Activated CD4-positive, alpha-beta T cell treated with anti-CD3 and anti-CD28 coated beads, Interleukin-2, amount 10 ng/mL, durations not matched to agents 7 days and 5 days (primary cell): ENCODE results near the gene ZBTB46. TPM values are rescaled to one million over a fixed set of nuclear protein-coding genes. Genes with fewer than 3 reads are reported as not detected.
"Not testable (repeated sequence)": the region's sequence is repeated elsewhere in the genome, so short reads cannot be mapped to it uniquely, and the experiment has no call there.

Experiments
- CTCF ChIA-PET: fragments of 350-600 bp; sonication (Branson Sonifier 250); formaldehyde crosslinking; loops from one replicate; lab custom pipeline; 2021; ENCODE audit warnings: antibody characterized with exemption; lab: Charles Lee
- POLR2A ChIA-PET: fragments of 350-600 bp; sonication (Branson Sonifier 250); formaldehyde crosslinking; loops from one replicate; lab custom pipeline; 2021; ENCODE audit warnings: antibody characterized with exemption; lab: Charles Lee
- DNase-seq: peaks from one replicate; pipeline ENCODE4 v3.0.0-alpha.2; 2020
- H3K27ac Mint-ChIP-seq: one replicate; pipeline ENCODE4 v1.8.0; 2021; ENCODE audit warnings: mild to moderate bottlenecking, moderate library complexity, mixed read lengths
- H3K27me3 Mint-ChIP-seq: one replicate; pipeline ENCODE4 v1.8.0; 2021; ENCODE audit warnings: mixed read lengths
- H3K36me3 Mint-ChIP-seq: one replicate; pipeline ENCODE4 v1.8.0; 2021; ENCODE audit warnings: low read depth, mixed read lengths
- H3K4me1 Mint-ChIP-seq: one replicate; pipeline ENCODE4 v1.8.0; 2021; ENCODE audit warnings: mixed read lengths
- H3K4me3 Mint-ChIP-seq: one replicate; pipeline ENCODE4 v1.8.0; 2021; ENCODE audit warnings: mild to moderate bottlenecking, moderate library complexity, mixed read lengths
- H3K9me3 Mint-ChIP-seq: one replicate; pipeline ENCODE4 v1.8.0; 2021; ENCODE audit warnings: mixed read lengths
- total RNA-seq, 2 experiments: library from RNA; stranded (reverse); gene quantifications; one replicate each; pipeline ENCODE4 v1.2.3, GENCODE V29; 2021

ZBTB46 gene
- total RNA-seq, 2 experiments from 2014 or later = not detected

DNA sequence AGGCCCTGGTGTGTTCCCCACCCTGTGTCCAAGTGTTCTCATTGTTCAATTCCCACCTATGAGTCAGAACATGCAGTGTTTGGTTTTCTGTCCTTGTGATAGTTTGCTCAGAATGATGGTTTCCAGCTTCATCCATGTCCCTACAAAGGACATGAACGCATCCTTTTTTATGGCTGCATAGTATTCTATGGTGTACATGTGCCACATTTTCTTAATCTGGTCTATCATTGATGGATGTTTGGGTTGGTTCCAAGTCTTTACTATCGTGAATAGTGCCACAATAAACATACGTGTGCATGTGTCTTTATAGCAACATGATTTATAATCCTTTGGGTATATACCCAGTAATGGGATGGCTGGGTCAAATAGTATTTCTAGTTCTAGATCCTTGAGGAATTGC is 33.9 kb downstream of the ZBTB46 start:
- H3K36me3 Mint-ChIP-seq, H3K27ac Mint-ChIP-seq, H3K9me3 Mint-ChIP-seq, CTCF ChIA-PET, H3K4me3 Mint-ChIP-seq, POLR2A ChIA-PET, DNase-seq, H3K4me1 Mint-ChIP-seq, H3K27me3 Mint-ChIP-seq: not testable (repeated sequence)

DNA sequence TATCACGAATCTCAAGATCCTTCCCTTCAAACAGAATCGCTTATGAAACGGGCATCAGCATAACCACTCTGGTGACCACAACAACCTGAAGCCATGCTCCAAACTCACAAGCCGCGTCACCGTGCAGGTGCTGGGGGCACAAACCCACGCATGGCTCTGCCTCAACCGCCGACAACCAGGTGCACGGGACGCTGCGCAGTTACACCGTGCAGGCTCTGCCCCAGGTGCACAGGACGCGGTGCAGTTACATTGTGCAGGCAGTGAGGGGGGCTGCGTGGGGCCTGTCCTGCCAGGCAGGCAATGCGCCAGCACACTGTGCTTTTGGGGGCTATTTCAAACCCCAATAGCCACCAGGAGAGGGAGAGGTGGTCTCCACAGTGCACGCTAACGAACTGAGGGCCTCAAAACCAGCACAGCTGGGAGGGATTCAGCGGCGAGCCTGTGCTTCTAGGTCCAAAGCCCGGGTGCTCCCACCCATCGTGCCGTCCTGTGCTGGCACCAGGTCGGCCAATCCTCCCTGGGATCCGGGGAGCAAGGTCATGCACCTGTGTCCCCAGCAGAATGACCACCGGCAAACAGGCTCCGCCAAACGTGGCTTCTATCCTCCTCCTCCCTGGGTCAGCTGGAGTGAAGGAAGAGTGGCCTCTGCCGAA is 35.8 kb downstream of the ZBTB46 start:
- ChIA-PET CTCF (interaction anchor here (0.6 to 2.7 kb wide), 3 partner anchors 9 to 258 kb away, joined by 3 to 17 read pairs (median 3); no protein-coding TSS in a partner anchor), POLR2A (no interaction called here)
- H3K36me3 Mint-ChIP-seq = no peaks in the 10 kb centered on the region
- DNase-seq = no peak
- H3K4me1 Mint-ChIP-seq = peaks cover 3% of the 10 kb centered on the region
- H3K27me3 Mint-ChIP-seq = peaks cover 7% of the 10 kb centered on the region
- H3K27ac Mint-ChIP-seq = no peak overlapping the region
- no peak overlapping the region for H3K4me3 Mint-ChIP-seq
- no peaks in the 10 kb centered on the region for H3K9me3 Mint-ChIP-seq

DNA sequence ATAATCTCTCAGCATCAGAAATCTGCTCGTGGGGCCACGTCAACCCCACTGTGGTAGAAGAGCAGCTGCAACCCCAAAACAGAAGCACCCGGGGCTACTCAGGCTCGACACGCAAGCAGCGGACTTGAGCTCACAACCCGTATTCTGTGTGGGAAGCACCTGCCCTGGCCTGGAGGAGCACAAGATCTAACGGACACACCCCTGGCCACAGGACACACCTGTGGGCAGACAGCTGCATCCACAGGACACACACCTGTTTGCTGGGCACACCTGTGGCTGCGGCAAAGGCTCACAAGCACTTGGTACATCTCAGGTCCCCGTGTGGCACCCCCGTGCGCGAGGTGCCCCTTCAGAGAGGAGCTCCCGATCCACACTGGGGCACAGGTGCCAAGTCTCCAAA is 36.5 kb downstream of the ZBTB46 start:
- ChIA-PET POLR2A (no interaction called here), CTCF (interaction anchor here (0.6 to 2.7 kb wide), 2 partner anchors 8 to 161 kb away, joined by 3 to 17 read pairs; no protein-coding TSS in a partner anchor)
- no peak overlapping the region for H3K27ac Mint-ChIP-seq
- H3K4me1 Mint-ChIP-seq = peaks cover 3% of the 10 kb centered on the region
- H3K36me3 Mint-ChIP-seq = no peaks in the 10 kb centered on the region
- H3K27me3 Mint-ChIP-seq = peaks cover 7% of the 10 kb centered on the region
- H3K9me3 Mint-ChIP-seq = no peaks in the 10 kb centered on the region
- no peak for DNase-seq
- H3K4me3 Mint-ChIP-seq = no peak overlapping the region

DNA sequence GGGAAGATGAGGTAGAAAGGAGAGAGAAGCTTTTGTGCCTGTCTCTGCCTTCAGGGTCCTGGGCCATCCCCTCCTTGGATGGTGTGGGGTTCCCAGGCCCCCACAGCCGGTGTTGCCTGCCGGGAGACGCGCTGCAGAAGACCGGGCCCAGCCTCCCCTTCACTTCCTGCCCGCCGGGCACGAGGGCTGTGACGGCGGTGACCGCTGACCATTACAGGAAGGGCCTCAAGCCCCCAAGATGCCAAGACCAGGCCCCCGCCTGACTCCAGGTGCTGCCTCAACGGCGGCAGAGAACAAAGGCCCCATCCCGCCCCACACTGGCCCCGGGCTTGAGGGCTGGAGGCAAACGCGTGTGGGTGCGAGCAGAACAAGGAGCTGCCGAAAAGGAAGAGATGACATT is 38.2 kb downstream of the ZBTB46 start:
- Mint-ChIP-seq H3K9me3 (no peaks in the 10 kb centered on the region), H3K4me3 (no peak overlapping the region), H3K27me3 (peaks cover 7% of the 10 kb centered on the region), H3K4me1 (peaks cover 3% of the 10 kb centered on the region), H3K27ac (no peak overlapping the region), H3K36me3 (no peaks in the 10 kb centered on the region)
- ChIA-PET POLR2A (no interaction called here), CTCF (no interaction called here)
- no peak for DNase-seq

DNA sequence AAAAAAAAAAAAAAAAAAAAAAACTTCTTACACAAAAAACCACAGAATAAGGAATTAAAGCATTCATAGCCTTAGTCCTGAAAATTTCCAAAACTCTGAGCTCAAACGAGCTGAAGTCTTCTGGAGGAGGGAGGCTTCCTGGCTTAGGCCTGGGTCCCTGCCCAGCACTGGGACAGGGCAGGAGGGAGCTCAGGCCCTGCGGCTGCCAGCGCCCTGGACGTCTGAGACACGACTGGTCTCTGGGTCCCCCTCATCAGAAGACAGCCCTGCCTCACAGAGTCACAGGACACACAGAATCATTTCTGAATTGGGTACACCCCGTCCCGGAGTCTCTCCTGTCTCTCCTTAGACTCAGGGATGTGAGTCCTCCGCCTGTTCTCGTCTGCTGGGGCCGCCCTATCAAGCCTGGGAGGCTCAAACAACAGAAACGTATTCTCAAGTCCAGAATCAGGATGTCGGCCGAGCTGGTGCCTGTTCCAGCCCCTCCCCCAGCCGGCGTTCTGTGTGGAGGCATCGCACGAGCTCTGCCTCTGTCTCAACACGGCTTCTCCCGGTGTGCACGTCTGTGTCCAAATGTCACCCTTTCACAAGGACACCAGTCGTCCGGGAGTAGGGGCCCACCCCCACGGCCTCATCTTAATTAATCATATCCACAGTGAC is 39.4 kb downstream of the ZBTB46 start:
- no peak overlapping the region for H3K27ac Mint-ChIP-seq
- ChIA-PET POLR2A (interaction anchor here (0.6 kb wide), 1 partner anchor 329 kb away, joined by 4 read pairs; no protein-coding TSS in a partner anchor), CTCF (interaction anchor here (0.6 to 1.5 kb wide), 3 partner anchors 84 to 329 kb away, joined by 4 to 5 read pairs (median 4); partner anchors contain the start of genes ARFRP1 and ZGPAT)
- peaks cover 3% of the 10 kb centered on the region for H3K4me1 Mint-ChIP-seq
- no peaks in the 10 kb centered on the region for H3K9me3 Mint-ChIP-seq
- H3K4me3 Mint-ChIP-seq = no peak overlapping the region
- peaks cover 7% of the 10 kb centered on the region for H3K27me3 Mint-ChIP-seq
- DNase-seq = no peak
- no peaks in the 10 kb centered on the region for H3K36me3 Mint-ChIP-seq

DNA sequence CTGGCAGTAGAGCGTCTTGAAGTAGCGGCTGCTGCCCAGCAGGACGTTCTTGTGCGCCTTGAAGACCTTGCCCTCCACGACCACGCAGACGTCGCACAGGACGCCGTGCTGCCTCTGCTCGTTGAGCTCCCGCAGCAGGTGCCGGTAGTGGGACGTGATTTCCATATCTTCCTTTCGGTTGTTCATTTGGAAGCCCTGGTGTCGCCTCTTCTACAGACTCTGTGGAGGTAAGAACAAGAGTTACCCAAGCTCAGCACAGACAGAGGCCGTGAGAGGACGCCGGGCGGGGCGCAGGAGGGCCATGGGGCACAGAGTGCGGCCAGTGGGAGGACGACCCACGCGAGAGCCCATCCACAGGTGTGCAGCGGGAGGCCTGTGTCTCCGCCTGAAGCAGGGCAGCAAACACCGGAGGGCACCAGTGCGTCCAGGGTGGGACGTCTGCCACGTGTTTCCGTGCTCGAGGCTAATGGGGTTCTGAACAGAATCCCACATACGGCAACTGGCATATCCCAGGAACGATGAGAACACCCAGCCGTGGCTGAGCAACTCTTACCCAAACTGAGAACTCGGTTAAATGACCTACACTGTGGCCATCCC is 40.4 kb downstream of the ZBTB46 start:
- CTCF ChIA-PET = interaction anchor here (0.7 to 1.5 kb wide), 3 partner anchors 10 to 253 kb away, joined by 3 to 4 read pairs (median 4); no protein-coding TSS in a partner anchor

DNA sequence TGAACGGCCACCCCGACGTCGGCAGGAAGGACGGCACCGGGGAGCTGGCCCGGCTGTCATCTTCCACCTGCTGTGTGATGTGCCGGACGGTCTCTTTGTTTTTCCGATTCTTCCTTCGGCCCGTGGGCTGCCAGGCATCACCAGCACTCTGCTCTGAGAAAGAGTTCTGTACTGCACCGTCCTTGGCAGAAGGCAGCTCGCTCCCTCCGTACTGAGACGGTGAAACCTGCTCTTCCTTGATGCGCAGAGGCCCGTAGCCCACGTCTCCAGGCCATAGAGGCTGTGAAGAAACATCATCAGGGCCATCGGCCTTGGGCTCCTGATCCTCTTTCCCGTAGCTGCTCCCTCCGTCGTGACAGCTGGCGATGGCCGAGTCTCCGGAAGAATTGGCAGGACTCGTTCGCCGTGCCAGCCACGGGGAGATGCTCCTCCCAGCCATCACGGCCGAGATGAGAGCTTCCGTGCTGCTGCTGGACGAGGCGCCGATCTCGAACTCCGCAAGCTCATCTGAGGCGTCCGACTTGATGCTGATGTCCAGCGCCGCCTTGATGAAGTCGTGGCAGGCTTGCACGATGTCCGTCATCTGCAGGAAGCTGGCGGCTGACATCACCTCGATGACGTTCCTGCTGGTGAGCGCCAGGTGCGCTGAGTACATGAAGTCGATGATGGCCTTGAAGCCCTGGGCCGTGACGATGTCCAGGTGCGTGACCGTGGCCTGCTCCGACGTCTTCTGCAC is 41.1 kb downstream of the ZBTB46 start:
- Mint-ChIP-seq H3K9me3 (no peaks in the 10 kb centered on the region), H3K27me3 (peaks cover 4% of the 10 kb centered on the region), H3K36me3 (no peaks in the 10 kb centered on the region), H3K4me1 (peaks cover 9% of the 10 kb centered on the region), H3K4me3 (no peak overlapping the region), H3K27ac (no peak overlapping the region)
- DNase-seq = no peak
- POLR2A ChIA-PET = interaction anchor here (0.6 kb wide), 1 partner anchor 16 kb away, joined by 4 read pairs; no protein-coding TSS in a partner anchor
- CTCF ChIA-PET = interaction anchor here (0.6 to 0.9 kb wide), 3 partner anchors 10 to 248 kb away, joined by 3 to 4 read pairs (median 3); no protein-coding TSS in a partner anchor

More for the DNA sequence above, 40.4 kb downstream of the ZBTB46 start:
- peaks cover 7% of the 10 kb centered on the region for H3K27me3 Mint-ChIP-seq
- POLR2A ChIA-PET = interaction anchor here (0.6 kb wide), 1 partner anchor 16 kb away, joined by 4 read pairs; no protein-coding TSS in a partner anchor
- H3K4me3 Mint-ChIP-seq = no peak overlapping the region
- H3K4me1 Mint-ChIP-seq = peaks cover 9% of the 10 kb centered on the region
- DNase-seq = no peak
- H3K27ac Mint-ChIP-seq = no peak overlapping the region
- H3K9me3 Mint-ChIP-seq = no peaks in the 10 kb centered on the region
- no peaks in the 10 kb centered on the region for H3K36me3 Mint-ChIP-seq

DNA sequence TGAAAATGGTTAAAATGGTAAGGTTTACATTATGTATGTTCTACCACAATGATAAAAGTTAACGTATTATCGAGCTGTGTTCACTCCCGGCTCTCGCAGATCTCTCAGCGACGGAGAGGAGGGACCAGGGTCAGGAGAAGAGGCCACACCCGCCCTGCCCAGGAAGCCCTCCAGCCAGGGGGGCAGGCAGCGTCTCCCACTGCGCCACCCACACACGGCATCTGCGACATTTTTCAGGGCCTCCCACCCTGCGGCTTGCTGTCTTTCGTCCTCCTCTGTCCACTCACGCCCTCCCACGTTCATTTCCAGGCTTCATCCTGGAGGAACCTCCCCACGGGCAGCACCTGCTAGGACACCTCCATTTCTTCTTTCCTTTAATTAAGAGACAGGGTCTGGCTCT is 43.3 kb downstream of the ZBTB46 start:
- Mint-ChIP-seq H3K9me3 (no peaks in the 10 kb centered on the region), H3K27me3 (no peaks in the 10 kb centered on the region), H3K4me3 (no peak overlapping the region), H3K27ac (no peak overlapping the region), H3K4me1 (peaks cover 9% of the 10 kb centered on the region), H3K36me3 (no peaks in the 10 kb centered on the region)
- ChIA-PET CTCF (interaction anchor here (2.1 to 2.8 kb wide), 3 partner anchors 7 to 80 kb away, joined by 9 to 17 read pairs (median 9); partner anchors contain the start of genes ARFRP1 and ZGPAT), POLR2A (no interaction called here)
- DNase-seq = no peak

DNA sequence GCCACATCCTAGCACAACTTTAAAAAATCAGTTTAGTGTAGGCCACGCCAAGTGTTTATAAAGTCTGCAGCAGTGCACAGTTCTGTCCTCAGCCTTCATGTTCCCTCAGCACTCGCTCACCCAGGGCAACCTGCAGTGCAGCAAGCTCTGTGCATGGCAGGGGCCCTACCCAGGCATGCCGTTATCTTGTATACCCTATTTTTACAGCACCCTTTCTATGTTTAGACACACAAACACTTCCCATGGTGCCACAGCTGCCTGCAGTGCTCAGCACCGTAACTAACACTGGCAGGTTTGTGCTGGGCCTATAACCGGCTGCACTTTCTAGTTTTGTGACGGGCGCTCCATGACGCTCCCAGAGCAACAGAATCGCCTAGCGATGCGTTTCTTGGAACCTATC is 43.8 kb downstream of the ZBTB46 start:
- Mint-ChIP-seq H3K4me3 (no peak overlapping the region), H3K27ac (no peak overlapping the region), H3K36me3 (no peaks in the 10 kb centered on the region), H3K27me3 (no peaks in the 10 kb centered on the region), H3K9me3 (no peaks in the 10 kb centered on the region), H3K4me1 (peaks cover 13% of the 10 kb centered on the region)
- ChIA-PET POLR2A (no interaction called here), CTCF (interaction anchor here (1.2 to 2.8 kb wide), 5 partner anchors 8 to 80 kb away, joined by 3 to 17 read pairs (median 9); partner anchors contain the start of genes ARFRP1 and ZGPAT)
- DNase-seq = no peak

DNA sequence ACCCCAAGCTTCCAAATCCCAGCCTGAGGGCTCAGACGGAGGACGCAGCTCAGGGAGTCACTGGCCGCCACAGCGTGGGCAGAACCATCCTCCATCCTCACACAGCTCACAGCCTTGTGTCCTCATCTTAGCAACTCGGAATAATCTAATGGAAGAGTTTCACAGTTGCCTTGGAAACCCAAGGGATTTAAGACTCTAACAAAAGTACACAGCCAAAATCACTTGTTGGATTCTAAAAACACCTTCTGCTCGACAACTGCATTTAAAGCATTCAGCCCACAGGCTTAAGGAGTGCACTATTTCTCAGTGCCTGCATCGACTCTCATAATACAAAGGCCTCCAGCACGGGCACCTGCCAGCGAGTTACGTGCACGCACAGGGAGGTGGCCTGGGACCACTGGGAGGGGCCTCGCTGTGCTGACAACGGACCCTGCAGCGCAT is 45.4 kb downstream of the ZBTB46 start:
- Mint-ChIP-seq H3K9me3 (no peaks in the 10 kb centered on the region), H3K36me3 (no peaks in the 10 kb centered on the region), H3K4me1 (peaks cover 24% of the 10 kb centered on the region), H3K27me3 (no peaks in the 10 kb centered on the region), H3K4me3 (no peak overlapping the region), H3K27ac (no peak overlapping the region)
- ChIA-PET CTCF (interaction anchor here (0.5 to 2.8 kb wide), 14 partner anchors 9 to 253 kb away, joined by 3 to 17 read pairs (median 4); partner anchors contain the start of genes ARFRP1 and ZGPAT), POLR2A (no interaction called here)
- no peak for DNase-seq

DNA sequence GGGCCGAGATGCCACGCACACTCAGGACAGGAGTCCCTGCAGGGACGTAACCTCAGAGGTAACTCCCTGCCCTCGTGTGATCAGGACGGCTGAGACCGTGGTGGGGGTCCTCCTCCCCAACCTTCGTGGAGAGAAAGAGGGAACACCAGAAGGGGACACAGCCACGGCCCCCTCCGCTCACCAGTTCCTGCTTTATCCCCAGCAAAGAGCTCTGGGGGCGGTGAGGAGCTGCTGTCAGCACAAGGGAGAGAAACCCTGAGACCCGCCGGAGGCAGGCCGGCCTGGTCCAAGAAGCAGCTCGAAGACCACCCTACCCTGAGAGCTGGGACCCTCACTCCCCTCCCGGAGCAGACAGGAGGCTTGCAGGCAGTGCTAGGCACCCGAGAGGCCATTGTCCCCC is 47.1 kb downstream of the ZBTB46 start:
- ChIA-PET CTCF (interaction anchor here (0.6 to 1.6 kb wide), 7 partner anchors 8 to 672 kb away, joined by 3 to 9 read pairs (median 3); partner anchors contain the start of genes ARFRP1, PTK6 and ZGPAT), POLR2A (no interaction called here)
- no peak for DNase-seq
- Mint-ChIP-seq H3K4me3 (no peak overlapping the region), H3K4me1 (peaks cover 24% of the 10 kb centered on the region), H3K36me3 (no peaks in the 10 kb centered on the region), H3K27me3 (no peaks in the 10 kb centered on the region), H3K9me3 (no peaks in the 10 kb centered on the region), H3K27ac (no peak overlapping the region)

DNA sequence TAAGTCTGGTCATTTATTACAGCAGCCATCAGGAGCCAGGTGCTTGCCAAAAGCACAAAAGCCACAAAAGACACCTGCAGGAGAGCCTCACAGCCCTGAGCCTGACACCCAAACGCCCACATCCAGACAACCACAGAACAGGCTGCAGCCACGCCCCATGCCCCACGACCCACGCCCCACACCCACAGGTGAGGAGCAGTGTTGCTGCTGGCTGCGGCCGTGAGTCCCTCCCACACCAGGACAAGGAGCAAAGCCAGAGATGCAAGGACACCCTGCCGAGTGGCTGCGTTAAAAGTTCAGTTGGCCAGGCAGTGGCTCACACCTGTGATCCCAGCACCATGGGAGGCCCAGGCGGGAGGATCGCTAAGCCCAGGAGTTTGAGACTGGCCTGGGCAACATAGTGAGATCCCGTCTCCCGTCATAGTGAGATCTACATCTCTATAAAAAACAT is 48.5 kb downstream of the ZBTB46 start:
- Mint-ChIP-seq H3K4me3 (no peak overlapping the region), H3K9me3 (no peaks in the 10 kb centered on the region), H3K27me3 (no peaks in the 10 kb centered on the region), H3K27ac (no peak overlapping the region), H3K4me1 (peaks cover 24% of the 10 kb centered on the region), H3K36me3 (no peaks in the 10 kb centered on the region)
- ChIA-PET POLR2A (no interaction called here), CTCF (interaction anchor here (1.6 kb wide), 1 partner anchor 18 kb away, joined by 5 read pairs; no protein-coding TSS in a partner anchor)
- DNase-seq = peak; percentile 23
